ENCODE data around the gene MRPS2. TPM values are rescaled to one million over a fixed set of nuclear protein-coding genes. Genes with fewer than 3 reads are reported as not detected.

Gene MRPS2
- total RNA-seq, 1 experiment from 2014 or later, result 77.6 TPM

DNA sequence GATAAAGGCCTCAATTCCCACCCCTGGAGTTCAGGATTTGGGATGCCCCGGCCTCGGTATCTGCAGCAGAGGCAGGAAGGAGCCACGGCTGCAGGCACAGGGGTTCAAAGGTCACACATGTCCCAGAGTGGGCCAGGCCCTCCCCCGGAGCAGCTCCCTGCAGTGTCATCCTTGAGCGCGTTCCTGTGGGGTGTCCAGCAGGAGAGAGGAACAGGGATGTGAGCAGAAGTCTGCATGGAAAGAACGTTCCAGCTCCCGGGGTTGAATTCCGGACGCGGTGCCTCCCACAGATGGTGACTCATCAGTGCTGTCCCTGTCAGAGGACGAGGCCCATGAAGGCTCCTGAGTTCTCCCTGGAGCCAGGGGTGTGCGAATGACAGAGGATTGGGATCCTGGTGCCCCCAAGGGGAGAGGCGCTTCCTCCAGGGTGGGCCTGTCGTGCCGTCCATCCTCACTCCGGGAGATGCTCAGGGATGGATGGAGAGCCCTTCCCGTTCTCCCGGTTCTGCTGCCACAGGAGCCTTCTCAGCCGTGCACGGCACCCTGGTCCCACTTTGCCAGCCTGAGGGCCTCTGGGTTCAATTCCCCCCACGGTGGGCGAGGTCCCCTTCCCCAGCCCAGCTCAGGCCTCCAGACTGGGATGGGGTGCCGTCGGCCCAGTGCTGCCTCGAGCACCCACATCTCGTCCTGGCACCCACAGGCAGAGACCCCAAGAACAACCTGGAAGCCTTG is 23.8 kb downstream of the MRPS2 start:
- ChIA-PET CTCF (interaction anchor here (5.6 kb wide), 1 partner anchor 19 kb away, joined by 42 read pairs; no protein-coding TSS in a partner anchor), POLR2A (no interaction called here)
- H3K4me1 Mint-ChIP-seq, result peaks cover 9% of the 10 kb centered on the region
- H3K27me3 Mint-ChIP-seq (ENCODE audit: low read depth), result no peaks in the 10 kb centered on the region
- peaks cover 6% of the 10 kb centered on the region for H3K9me3 Mint-ChIP-seq
- H3K36me3 Mint-ChIP-seq, result no peaks in the 10 kb centered on the region
- TF ChIP-seq, protein P1, sequence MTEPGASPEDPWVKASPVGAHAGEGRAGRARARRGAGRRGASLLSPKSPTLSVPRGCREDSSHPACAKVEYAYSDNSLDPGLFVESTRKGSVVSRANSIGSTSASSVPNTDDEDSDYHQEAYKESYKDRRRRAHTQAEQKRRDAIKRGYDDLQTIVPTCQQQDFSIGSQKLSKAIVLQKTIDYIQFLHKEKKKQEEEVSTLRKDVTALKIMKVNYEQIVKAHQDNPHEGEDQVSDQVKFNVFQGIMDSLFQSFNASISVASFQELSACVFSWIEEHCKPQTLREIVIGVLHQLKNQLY (CRISPR knock-in tag; IDR thresholded peaks at IDR 0.05), result no peak
- TF ChIP-seq SP1 (CRISPR knock-in tag; conservative IDR thresholded peaks at IDR 0.05) (no peak), JUN (CRISPR knock-in tag; IDR thresholded peaks at IDR 0.05) (no peak), ZNF138 (CRISPR knock-in tag; conservative IDR thresholded peaks at IDR 0.05) (no peak), ERG (CRISPR knock-in tag; IDR thresholded peaks at IDR 0.05) (no peak), FOXJ3 (CRISPR knock-in tag; IDR thresholded peaks at IDR 0.05; ENCODE audit: borderline replicate concordance) (no peak), NFATC4 (CRISPR knock-in tag; IDR thresholded peaks at IDR 0.05) (no peak), ZNF263 (CRISPR knock-in tag; IDR thresholded peaks at IDR 0.05; ENCODE audit: low read depth) (no peak), NR3C1 (CRISPR knock-in tag; conservative IDR thresholded peaks at IDR 0.05; ENCODE audit: low read depth) (no peak), MXD4 (CRISPR knock-in tag; IDR thresholded peaks at IDR 0.05; ENCODE audit: borderline replicate concordance) (no peak), TP53 (CRISPR knock-in tag; IDR thresholded peaks at IDR 0.05) (no peak)
- TF ChIP-seq, protein P2, sequence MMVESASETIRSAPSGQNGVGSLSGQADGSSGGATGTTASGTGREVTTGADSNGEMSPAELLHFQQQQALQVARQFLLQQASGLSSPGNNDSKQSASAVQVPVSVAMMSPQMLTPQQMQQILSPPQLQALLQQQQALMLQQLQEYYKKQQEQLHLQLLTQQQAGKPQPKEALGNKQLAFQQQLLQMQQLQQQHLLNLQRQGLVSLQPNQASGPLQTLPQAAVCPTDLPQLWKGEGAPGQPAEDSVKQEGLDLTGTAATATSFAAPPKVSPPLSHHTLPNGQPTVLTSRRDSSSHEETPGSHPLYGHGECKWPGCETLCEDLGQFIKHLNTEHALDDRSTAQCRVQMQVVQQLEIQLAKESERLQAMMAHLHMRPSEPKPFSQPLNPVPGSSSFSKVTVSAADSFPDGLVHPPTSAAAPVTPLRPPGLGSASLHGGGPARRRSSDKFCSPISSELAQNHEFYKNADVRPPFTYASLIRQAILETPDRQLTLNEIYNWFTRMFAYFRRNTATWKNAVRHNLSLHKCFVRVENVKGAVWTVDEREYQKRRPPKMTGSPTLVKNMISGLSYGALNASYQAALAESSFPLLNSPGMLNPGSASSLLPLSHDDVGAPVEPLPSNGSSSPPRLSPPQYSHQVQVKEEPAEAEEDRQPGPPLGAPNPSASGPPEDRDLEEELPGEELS (CRISPR knock-in tag; IDR thresholded peaks at IDR 0.05), result no peak
- TF ChIP-seq, protein P3, sequence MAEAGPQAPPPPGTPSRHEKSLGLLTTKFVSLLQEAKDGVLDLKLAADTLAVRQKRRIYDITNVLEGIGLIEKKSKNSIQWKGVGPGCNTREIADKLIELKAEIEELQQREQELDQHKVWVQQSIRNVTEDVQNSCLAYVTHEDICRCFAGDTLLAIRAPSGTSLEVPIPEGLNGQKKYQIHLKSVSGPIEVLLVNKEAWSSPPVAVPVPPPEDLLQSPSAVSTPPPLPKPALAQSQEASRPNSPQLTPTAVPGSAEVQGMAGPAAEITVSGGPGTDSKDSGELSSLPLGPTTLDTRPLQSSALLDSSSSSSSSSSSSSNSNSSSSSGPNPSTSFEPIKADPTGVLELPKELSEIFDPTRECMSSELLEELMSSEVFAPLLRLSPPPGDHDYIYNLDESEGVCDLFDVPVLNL (CRISPR knock-in tag; IDR thresholded peaks at IDR 0.05; ENCODE audit: borderline replicate concordance, low read depth), result no peak
- ATAC-seq, result no peak
- H3K27ac Mint-ChIP-seq, result no peak overlapping the region
- no peak for DNase-seq (ENCODE audit: low spot score)
- H3K4me3 Mint-ChIP-seq, result no peak overlapping the region

DNA sequence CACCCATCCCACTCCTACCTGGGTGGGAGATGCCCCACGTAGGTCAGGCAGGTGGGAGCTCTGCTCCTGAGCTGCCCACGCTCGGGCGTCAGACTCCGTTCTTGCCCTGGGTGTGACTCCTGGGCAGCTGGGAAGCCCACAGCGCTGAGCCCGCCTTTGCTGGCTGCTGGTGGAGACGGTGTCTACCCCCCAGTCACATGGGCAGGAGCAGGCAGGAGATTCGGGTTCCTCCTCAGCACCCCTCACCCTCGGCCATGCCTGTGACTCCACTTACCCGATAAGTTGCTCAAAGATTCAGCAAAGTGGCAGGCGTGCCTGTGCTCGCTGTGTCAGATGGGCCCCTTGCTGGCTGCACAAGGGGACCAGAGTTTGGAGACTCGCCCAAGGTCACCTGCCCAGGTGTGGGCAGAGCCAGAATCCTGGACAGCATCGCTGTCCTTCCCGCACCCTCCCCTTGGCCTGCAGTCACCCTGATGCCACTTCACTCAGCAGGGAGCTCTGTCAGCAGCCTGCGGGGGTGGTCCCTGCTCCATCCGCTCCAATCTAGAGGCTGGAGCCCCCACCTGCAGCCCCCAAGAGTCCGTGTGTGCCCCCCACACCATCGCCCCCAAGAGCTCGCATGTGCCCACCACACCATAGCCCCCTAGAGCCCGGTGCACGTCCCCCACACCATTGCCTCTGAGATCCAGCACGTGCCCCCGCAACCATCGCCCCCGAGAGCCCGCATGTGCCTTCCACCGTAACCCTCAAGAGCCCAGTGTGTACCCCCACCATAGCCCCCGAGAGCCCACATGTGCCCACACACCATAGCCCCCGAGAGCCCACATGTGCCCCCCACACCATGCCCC is 25.0 kb downstream of the MRPS2 start:
- Mint-ChIP-seq H3K4me3 (no peak overlapping the region), H3K27ac (no peak overlapping the region), H3K4me1 (peaks cover 11% of the 10 kb centered on the region), H3K36me3 (no peaks in the 10 kb centered on the region), H3K27me3 (ENCODE audit: low read depth) (no peaks in the 10 kb centered on the region), H3K9me3 (no peaks in the 10 kb centered on the region)
- CTCF ChIA-PET, result interaction anchor here (5.6 kb wide), 1 partner anchor 20 kb away, joined by 42 read pairs; no protein-coding TSS in a partner anchor
- POLR2A ChIA-PET, result no interaction called here
- ATAC-seq, result no peak
- DNase-seq (ENCODE audit: low spot score), result peak; percentile 8
- TF ChIP-seq NR3C1 (CRISPR knock-in tag; conservative IDR thresholded peaks at IDR 0.05; ENCODE audit: low read depth) (no peak), NR2C2 (CRISPR knock-in tag; IDR thresholded peaks at IDR 0.05) (no peak), ZNF219 (CRISPR knock-in tag; IDR thresholded peaks at IDR 0.05; ENCODE audit: borderline replicate concordance) (no peak)
- TF ChIP-seq, protein P1 (CRISPR knock-in tag; IDR thresholded peaks at IDR 0.05), result no peak

Measured in WTC11 (cell line).